HG02973 (cell line): ENCODE measurements around the gene HOXB5.

Experiments used
- ATAC-seq: cut with Tn5 transposase; IDR thresholded peaks from one replicate; pipeline ENCODE4 v1.9.1; 2021; ENCODE audit warnings: moderate library complexity; ENCODE audit not compliant: unreplicated experiment

HOXB5 gene

DNA sequence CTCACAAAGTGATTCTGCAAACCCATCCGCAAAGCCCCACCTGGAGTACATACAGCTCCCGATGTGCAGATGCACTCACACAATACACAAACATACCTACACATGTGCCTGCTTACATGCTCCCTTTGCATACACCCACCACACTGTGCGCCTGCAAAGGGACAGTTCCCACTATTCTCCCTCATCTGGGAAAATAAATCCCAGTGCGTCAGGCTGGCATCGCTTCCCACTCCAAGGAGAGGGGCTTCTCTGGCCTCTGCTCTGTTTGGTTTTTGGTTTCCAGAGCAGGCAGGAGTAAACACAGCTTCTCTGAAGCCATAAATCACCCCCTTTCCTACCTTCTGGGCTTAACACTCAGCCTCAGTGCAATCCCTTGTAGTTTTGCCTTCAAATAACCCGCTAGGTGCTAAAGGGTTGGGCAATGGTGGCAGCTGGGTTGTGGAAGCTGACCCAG is 30.2 kb downstream of the HOXB5 start:
- no peak for ATAC-seq

- ATAC-seq = no peak
Measured at GRCh38 chr17:48562934-48563333, 30.6 kb downstream of the HOXB5 start.

DNA sequence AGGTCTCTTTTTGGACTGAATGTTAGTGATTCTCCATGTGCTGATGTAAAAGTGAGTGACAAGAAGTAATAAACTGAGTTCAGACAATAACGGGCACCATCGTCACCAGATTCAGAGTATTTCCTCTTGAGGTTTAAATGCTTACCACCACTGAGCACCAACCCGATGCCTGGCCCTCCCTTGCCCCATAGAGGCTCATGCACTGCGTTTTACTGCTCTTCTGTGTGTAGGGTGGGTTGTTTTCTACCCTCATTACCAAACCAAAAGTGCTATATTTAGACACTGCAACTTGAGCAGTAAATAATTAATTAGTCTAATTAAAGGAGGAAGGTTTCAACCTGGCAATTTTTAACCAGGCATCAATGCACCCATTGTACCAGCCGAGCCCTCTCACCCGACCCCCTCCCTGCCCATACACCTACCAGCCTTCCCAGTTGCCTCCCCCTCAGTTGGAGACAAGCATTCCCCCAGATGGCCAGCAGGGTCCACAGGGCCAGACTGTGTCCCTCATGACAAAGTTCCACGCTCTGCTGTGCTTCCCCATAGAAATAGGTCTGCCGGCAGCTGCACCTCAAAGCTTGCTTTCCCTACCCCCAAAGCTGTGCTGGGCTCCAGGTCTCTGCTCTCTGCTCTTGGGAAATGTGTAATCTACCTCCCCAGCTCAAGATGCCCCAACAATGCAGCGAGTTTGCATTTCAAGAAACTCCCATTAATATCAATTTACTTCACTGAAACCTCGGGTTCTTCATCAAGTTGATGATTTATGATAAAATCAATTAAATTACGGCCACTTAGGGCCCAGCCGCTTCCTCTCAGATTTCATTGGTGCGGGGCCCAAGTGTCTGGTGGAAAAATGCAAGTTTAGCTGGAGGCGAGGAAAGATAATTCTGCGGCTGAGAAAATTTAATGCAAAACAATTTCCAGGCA is 31.4 kb downstream of the HOXB5 start:
- no peak for ATAC-seq

GRCh38 chr17:48559840-48560817 is 33.5 kb downstream of the HOXB5 start:
- ATAC-seq = no peak

DNA sequence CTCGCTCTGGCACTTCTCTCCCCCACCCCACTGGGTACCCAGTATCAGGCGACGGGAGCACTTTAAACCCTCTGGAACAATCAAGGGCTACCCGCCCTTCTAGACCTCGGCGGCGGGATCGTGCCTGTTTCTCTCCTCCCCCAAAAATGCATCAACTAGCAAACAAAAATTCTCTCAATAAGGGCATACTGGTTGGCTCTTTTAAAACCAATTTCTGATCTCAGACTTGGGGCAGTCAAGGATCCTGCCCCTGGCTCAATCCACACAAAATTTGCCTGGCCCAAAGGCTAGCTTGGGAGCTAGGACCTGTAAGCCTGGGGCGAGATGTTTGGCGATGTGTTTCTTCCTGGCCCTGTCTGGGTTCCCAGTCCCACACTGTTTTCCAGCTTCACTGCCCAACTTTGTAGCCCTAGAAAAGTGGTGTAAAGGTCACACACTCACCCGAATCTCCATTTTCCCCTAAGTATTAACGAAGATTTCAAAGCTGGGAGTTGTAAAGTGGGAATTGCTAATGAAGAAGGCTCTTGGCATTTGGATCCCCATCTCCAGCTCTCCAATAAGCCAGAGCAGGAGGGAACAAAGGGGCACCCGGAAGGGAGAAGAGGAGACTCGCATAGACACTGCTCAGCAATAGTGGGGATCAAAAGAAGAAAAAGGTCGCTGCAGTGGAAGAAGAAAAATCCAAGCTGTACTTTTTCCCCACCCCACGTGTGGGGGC is 34.3 kb downstream of the HOXB5 start:
- ATAC-seq = no peak

- no peak for ATAC-seq
Measured at GRCh38 chr17:48558831-48559121, 34.8 kb downstream of the HOXB5 start.

DNA sequence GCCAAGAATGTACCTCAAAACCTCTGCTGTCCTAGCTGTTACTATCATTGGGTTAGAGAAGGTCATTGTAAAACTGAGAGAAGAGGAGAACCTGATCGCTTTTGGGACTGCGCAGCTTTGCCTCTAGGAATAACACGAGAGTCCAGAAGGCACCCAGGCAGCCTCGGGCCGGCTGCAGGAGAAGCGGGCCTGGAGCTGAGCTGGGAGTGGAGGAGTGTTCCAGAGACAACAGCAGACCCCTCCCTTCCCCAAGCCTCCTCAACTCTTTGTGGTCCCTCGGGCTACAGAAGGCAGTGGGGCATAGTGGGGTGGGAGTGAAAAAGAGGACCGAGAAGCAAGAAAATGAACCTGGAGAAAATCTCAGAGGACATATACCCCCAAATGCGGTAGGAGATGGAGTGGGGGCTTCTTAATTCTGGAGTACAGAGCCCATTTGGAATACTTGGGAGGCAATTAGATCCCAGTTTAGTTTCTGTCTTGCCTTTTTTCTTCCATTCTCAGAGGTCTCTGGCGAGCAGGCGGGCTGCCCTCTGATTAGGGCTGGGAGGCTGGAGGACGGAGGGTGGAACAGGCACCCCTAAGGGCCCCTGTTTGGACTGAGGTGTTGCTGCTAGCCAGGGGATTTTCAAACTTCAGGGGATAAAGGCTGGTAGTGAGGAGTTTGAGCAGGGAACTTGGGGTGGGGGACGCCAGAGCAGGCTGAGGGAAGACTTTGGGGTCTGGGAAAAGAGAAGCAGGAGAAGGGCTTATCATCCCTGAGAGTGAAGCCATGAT is 35.3 kb downstream of the HOXB5 start:
- no peak for ATAC-seq

GRCh38 chr17:48556576-48557401 is 36.8 kb downstream of the HOXB5 start:
- ATAC-seq = no peak

- no peak for ATAC-seq
Measured at GRCh38 chr17:48556229-48556575, 37.4 kb downstream of the HOXB5 start.

- no peak for ATAC-seq
Measured at GRCh38 chr17:48555258-48556228, 38.0 kb downstream of the HOXB5 start.

DNA sequence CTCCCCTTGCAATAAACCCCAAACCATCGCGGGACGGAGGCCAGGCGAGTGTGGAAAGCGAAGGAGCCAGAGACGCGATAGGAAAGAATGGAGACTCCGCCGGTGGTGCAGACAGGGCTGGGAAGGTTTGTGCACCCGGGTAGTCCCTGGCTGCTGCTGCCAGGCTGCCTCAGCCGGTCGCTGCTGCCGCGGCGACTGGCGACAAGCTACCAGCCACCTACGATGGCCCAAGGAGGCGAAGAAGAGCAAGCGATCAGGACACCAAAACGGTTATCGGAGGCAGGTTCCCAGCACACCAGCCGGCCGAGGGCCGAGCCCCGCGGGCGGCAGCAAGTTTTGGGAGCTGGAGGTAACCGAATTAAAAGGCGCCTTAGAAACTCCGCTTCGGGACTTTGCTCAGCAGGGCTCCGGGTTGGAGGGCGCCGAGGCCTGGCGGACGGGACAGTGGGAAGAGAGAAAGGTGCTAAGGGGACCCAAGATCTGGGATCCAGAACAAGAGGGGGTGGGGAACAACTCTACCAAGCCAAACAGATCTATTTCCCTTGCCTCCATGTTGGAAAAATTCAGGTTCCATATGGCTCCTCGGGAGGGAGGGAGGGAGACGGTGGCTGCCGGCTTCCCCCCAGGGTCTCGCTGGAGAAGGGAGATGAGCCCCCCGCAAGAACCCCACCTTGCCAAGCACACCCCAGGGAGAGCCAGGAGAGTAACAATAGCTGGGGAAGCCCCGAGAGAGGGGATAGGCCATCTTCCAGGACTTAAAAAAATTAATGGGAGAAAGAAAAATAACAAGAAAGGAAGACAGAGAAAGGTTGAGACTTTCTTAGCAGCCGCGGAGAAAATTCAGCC is 38.9 kb downstream of the HOXB5 start:
- ATAC-seq = no peak

GRCh38 chr17:48553826-48554225 is 39.8 kb downstream of the HOXB5 start:
- ATAC-seq = no peak

DNA sequence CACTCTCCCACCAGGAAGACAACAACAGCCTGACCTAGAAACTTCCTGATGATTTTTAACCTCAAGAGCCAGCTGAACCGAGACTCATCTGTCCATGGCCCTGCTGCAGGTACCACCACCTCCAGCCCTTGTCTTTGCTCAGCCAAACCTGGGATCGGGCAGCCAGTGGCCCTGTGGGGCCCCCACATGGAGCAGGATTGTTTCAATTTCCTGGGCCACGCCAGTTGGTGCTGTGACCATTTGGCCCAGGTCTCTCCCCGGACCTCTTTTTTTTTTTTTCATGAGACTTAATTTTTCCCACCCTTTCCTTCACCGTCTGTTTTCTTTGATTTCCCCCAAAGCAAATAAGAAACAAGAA is 40.4 kb downstream of the HOXB5 start:
- no peak for ATAC-seq

DNA sequence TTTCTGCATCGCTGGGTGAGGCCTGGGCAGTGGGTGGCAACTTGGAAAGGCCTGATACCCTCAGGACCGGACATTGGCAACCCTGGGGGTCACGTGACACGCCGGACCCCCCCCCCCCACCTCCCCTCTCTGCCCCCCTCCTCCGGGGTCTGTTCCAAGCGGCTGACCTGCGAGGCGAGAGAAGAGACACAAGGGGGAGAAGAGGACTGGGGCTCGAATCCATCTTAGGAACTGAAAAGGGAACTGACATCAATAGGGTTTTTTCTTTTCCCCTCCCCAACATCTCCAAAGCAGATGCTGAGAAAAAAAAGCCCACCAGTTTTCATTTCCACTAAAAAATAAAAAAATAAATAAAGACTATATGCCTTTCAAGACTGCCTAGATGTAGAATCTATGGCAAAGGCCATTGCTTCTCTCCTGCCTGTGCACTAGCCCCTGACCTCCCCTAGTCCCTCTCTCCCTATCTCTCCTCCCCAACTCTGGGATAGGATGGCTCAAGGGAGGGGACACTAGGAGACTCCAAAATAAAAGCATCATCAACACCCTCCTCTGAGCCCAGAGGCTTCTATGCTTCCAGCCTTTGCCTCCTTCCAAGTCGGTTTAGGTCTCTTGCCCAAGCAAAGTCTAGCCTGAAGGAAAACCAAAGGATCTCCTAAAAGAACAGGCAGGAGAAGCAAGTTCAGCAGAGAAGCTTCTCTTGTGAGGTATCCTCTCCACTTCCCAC is 41.0 kb downstream of the HOXB5 start:
- ATAC-seq = no peak

- ATAC-seq = no peak
Measured at GRCh38 chr17:48551596-48552465, 41.7 kb downstream of the HOXB5 start.

GRCh38 chr17:48551214-48551555 is 42.4 kb downstream of the HOXB5 start:
- ATAC-seq = no peak
